ENCODE measurements around the gene OR2B6.

Gene OR2B6

GRCh38 chr6:28000351-28001045, 43.5 kb downstream of the OR2B6 start:
- DNase-seq (ENCODE audit: low spot score), result no peak

GRCh38 chr6:28001351-28001750, 44.3 kb downstream of the OR2B6 start:
- DNase-seq (ENCODE audit: low spot score), result no peak

- DNase-seq (ENCODE audit: low spot score), result no peak
Measured at GRCh38 chr6:28001751-28002150, 44.7 kb downstream of the OR2B6 start.

- DNase-seq (ENCODE audit: low spot score), result no peak
Measured at GRCh38 chr6:28002161-28002560, 45.1 kb downstream of the OR2B6 start.

GRCh38 chr6:28003059-28003458, 46.0 kb downstream of the OR2B6 start:
- DNase-seq (ENCODE audit: low spot score), result no peak

GRCh38 chr6:28003661-28004060, 46.6 kb downstream of the OR2B6 start:
- DNase-seq (ENCODE audit: low spot score), result no peak

GRCh38 chr6:28004350-28005151, 47.5 kb downstream of the OR2B6 start:
- no peak for DNase-seq (ENCODE audit: low spot score)

- no peak for DNase-seq (ENCODE audit: low spot score)
Measured at GRCh38 chr6:28005152-28005890, 48.3 kb downstream of the OR2B6 start.

GRCh38 chr6:28005975-28006374, 48.9 kb downstream of the OR2B6 start:
- DNase-seq (ENCODE audit: low spot score), result no peak
